Neural progenitor cell (in vitro differentiated cells): ENCODE data around the gene PROZ. TPM values are rescaled to one million over a fixed set of nuclear protein-coding genes. Genes with fewer than 3 reads are reported as not detected.

Experiments used
- DNase-seq: peaks from one replicate; pipeline ENCODE4 v3.0.0-alpha.2; 2016; ENCODE audit warnings: low spot score
- H2AFZ ChIP-seq: fragments of 200-600 bp; sonication (generic); replicated peaks from 2 replicates; pipeline ENCODE4 v1.6.1; 2016; ENCODE audit warnings: antibody characterized with exemption
- H3F3A ChIP-seq: fragments of 200-600 bp; sonication (generic); 2 replicates; pipeline ENCODE4 v1.6.1; 2016; ENCODE audit warnings: antibody characterized with exemption, low read depth
- H3K27ac ChIP-seq: fragments of 200-600 bp; sonication (generic); 2 replicates; pipeline ENCODE4 v1.5.1; 2016; ENCODE audit warnings: mild to moderate bottlenecking
- H3K27me3 ChIP-seq: fragments of 200-600 bp; sonication (generic); 2 replicates; pipeline ENCODE4 v1.6.1; 2016; ENCODE audit warnings: mild to moderate bottlenecking, moderate library complexity
- H3K36me3 ChIP-seq: fragments of 200-600 bp; sonication (generic); 2 replicates; pipeline ENCODE4 v1.5.1; 2016
- H3K4me1 ChIP-seq: fragments of 200-600 bp; sonication (generic); 2 replicates; pipeline ENCODE4 v1.6.1; 2016; ENCODE audit warnings: mixed run types
- H3K4me2 ChIP-seq: fragments of 200-600 bp; sonication (generic); 2 replicates; pipeline ENCODE4 v1.6.1; 2016
- H3K4me3 ChIP-seq: fragments of 200-600 bp; sonication (generic); 2 replicates; pipeline ENCODE4 v1.5.1; 2016
- H3K79me2 ChIP-seq: fragments of 200-600 bp; sonication (generic); 2 replicates; pipeline ENCODE4 v1.6.1; 2016; ENCODE audit warnings: low read depth
- H3K9ac ChIP-seq: fragments of 200-600 bp; sonication (generic); 2 replicates; pipeline ENCODE4 v1.6.1; 2016
- H3K9me3 ChIP-seq: fragments of 200-600 bp; sonication (generic); 2 replicates; pipeline ENCODE4 v1.5.1; 2016; ENCODE audit warnings: low read depth
- H4K20me1 ChIP-seq: fragments of 200-600 bp; sonication (generic); 2 replicates; pipeline ENCODE4 v1.6.1; 2016; ENCODE audit warnings: low read depth
- H3K27ac Mint-ChIP-seq: 3 replicates; pipeline ENCODE4 v1.8.0; 2021; ENCODE audit warnings: mixed read lengths
- H3K27me3 Mint-ChIP-seq: 2 replicates; pipeline ENCODE4 v1.8.0; 2022; ENCODE audit warnings: low read depth, mild to moderate bottlenecking, inconsistent platforms, moderate library complexity, mixed read lengths; ENCODE audit not compliant: insufficient read depth
- H3K36me3 Mint-ChIP-seq: 3 replicates; pipeline ENCODE4 v1.8.0; 2021; ENCODE audit warnings: mixed read lengths
- H3K4me1 Mint-ChIP-seq: 3 replicates; pipeline ENCODE4 v1.8.0; 2021; ENCODE audit warnings: mixed read lengths
- H3K4me3 Mint-ChIP-seq: 3 replicates; pipeline ENCODE4 v1.8.0; 2021; ENCODE audit warnings: mild to moderate bottlenecking, moderate library complexity, mixed read lengths
- H3K9me3 Mint-ChIP-seq: 3 replicates; pipeline ENCODE4 v1.8.0; 2020; ENCODE audit warnings: mixed read lengths
- CTCF ChIP-seq: fragments of 200-600 bp; sonication (generic); IDR thresholded peaks from 2 replicates; pipeline ENCODE4 v1.5.1; 2017; ENCODE audit warnings: antibody characterized with exemption, mild to moderate bottlenecking
- EZH2 ChIP-seq: fragments of 200-600 bp; sonication (generic); IDR thresholded peaks from 2 replicates; pipeline ENCODE4 v1.6.1; 2017; ENCODE audit warnings: antibody characterized with exemption, mild to moderate bottlenecking, moderate library complexity
- EZH2phosphoT487 ChIP-seq: fragments of 200-600 bp; sonication (generic); IDR thresholded peaks from 2 replicates; pipeline ENCODE4 v1.6.1; 2017; ENCODE audit warnings: antibody characterized with exemption
- total RNA-seq: library from RNA; depleted of rRNA; stranded (reverse); fragments of >200 nt; gene quantifications from 2 replicates; pipeline ENCODE4 v1.2.3, GENCODE V29; 2015; ENCODE audit warnings: low replicate concordance

PROZ gene
- total RNA-seq, 1 donor from 2014 or later: not detected

DNA sequence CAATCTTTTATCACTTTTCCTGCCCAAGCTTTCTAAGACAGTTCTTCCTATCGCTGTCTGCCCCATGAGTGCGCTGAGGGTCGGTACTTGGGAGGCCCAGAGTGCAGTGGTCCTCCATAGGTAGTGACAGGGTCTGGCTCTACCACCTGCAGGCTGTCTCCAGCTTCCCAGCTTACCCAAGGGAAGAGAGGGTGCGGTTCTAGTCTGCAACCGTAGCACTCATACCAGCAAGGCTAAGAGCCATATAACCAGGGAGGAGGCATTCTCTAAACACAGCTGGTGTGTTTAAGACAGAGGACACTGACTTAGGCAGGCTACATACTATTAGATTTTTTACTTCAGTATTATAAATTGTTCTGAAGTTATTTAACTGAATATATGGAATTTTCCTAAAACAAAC lies 8.2 kb downstream of the PROZ start:
- H3K36me3 Mint-ChIP-seq: peaks cover 17% of the 10 kb centered on the region
- H3K9me3 Mint-ChIP-seq: peaks cover 4% of the 10 kb centered on the region
- Histone ChIP-seq H3K27me3 (peaks cover 12% of the 10 kb centered on the region), H3K4me3 (no peak overlapping the region), H3K27ac (no peak overlapping the region), H3K36me3 (no peaks in the 10 kb centered on the region), H4K20me1 (peaks cover 6% of the 10 kb centered on the region), H3F3A (peaks cover 13% of the 10 kb centered on the region), H3K9me3 (no peaks in the 10 kb centered on the region), H3K4me1 (peaks cover 12% of the 10 kb centered on the region), H3K4me2 (no peak overlapping the region), H3K9ac (no peak overlapping the region), H2AFZ (no peak overlapping the region), H3K79me2 (no peaks in the 10 kb centered on the region)
- H3K27ac Mint-ChIP-seq: no peak overlapping the region
- H3K27me3 Mint-ChIP-seq: peaks cover 8% of the 10 kb centered on the region
- peaks cover 9% of the 10 kb centered on the region for H3K4me1 Mint-ChIP-seq
- no peak for DNase-seq
- no peak overlapping the region for H3K4me3 Mint-ChIP-seq
- TF ChIP-seq EZH2 (no peak), CTCF (no peak), EZH2phosphoT487 (no peak)

- Histone ChIP-seq H3K4me3 (no peak overlapping the region), H3K4me2 (no peak overlapping the region), H3K79me2 (no peaks in the 10 kb centered on the region), H3K9me3 (no peaks in the 10 kb centered on the region), H2AFZ (no peak overlapping the region), H3K27ac (no peak overlapping the region), H3K4me1 (peaks cover 12% of the 10 kb centered on the region), H3F3A (peaks cover 13% of the 10 kb centered on the region), H3K27me3 (peaks cover 12% of the 10 kb centered on the region), H3K36me3 (no peaks in the 10 kb centered on the region), H3K9ac (no peak overlapping the region), H4K20me1 (peaks cover 6% of the 10 kb centered on the region)
- Mint-ChIP-seq H3K4me1 (peaks cover 9% of the 10 kb centered on the region), H3K27me3 (peaks cover 8% of the 10 kb centered on the region), H3K36me3 (peaks cover 18% of the 10 kb centered on the region), H3K27ac (no peak overlapping the region), H3K4me3 (no peak overlapping the region), H3K9me3 (peaks cover 4% of the 10 kb centered on the region)
- TF ChIP-seq CTCF (no peak), EZH2phosphoT487 (no peak), EZH2 (no peak)
- no peak for DNase-seq
Measured at GRCh38 chr13:113167155-113167554, 8.7 kb downstream of the PROZ start.

DNA sequence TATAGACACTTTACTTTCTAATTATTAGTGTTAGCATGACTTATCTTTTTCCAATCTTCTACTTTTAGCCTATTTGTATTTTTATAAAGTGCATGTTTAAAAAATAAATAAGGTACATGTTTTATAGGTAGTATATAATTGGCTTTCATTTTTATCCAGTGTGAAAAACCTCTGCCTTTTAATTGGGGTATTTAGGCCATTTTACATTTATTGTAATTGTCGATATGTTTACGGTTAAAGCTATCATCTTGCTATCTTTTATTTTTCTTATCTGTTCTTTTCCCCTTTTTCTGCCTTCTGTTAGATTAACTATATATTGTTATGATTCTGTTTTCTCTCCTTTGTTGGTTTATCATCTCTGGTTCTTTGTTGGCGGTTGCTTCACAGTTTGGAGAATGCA lies 9.1 kb downstream of the PROZ start:
- no peak for DNase-seq
- peaks cover 4% of the 10 kb centered on the region for H3K9me3 Mint-ChIP-seq
- TF ChIP-seq EZH2phosphoT487: no peak
- no peak for TF ChIP-seq EZH2
- TF ChIP-seq CTCF: no peak

More for the DNA sequence above, 9.1 kb downstream of the PROZ start:
- peaks cover 11% of the 10 kb centered on the region for H3K27me3 ChIP-seq
- no peaks in the 10 kb centered on the region for H3K36me3 ChIP-seq
- peaks cover 6% of the 10 kb centered on the region for H4K20me1 ChIP-seq
- Mint-ChIP-seq H3K4me3 (no peak overlapping the region), H3K4me1 (peaks cover 9% of the 10 kb centered on the region), H3K36me3 (peaks cover 19% of the 10 kb centered on the region), H3K27ac (no peak overlapping the region), H3K27me3 (peaks cover 8% of the 10 kb centered on the region)
- H3K4me1 ChIP-seq: peaks cover 12% of the 10 kb centered on the region
- H3K27ac ChIP-seq: no peak overlapping the region
- H3K9me3 ChIP-seq: no peaks in the 10 kb centered on the region
- H3K79me2 ChIP-seq: no peaks in the 10 kb centered on the region
- no peak overlapping the region for H2AFZ ChIP-seq
- H3K4me3 ChIP-seq: no peak overlapping the region
- H3K9ac ChIP-seq: no peak overlapping the region
- H3K4me2 ChIP-seq: no peak overlapping the region
- peaks cover 13% of the 10 kb centered on the region for H3F3A ChIP-seq
